ENCODE data around the gene GH1. TPM values are rescaled to one million over a fixed set of nuclear protein-coding genes. Genes with fewer than 3 reads are reported as not detected.

GH1 gene
- total and polyA plus RNA-seq, 9 of the 15 experiments (the other 6 are each of a cell fraction or from before 2014, with no cell fraction given), result not detected

DNA sequence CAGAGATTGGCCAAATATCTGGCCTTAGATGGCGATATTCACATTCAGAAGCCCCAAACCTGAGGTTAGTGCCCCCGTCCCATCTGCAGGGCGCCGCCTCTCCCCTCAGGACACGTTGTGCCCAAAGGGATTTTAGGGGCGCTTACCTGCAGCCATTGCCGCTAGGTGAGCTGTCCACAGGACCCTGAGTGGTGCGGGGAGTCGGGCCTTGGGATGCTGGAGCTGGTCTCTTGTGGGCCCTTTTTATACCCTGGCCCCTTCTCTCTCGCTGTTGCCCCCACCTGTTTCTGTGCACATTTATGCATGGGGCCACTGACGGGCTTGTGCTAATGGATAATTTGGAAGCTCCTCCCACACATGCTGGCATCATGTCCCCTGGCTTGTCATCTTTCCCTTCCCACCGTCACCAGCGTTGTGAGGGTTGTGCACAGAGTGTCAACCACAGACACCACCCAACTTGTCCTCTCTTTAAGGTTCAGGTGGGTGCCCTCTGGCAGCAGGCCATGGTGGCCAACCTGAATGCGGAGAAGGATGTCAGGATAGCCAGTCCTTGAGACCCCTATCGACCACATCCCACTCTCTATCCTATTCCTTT lies 7.5 kb downstream of the GH1 start, which contains the start of gene CSHL1:
CSHL1 (minus strand) TSS at position 218 of the 595 bp plus-strand sequence; CDS start at position 156, 62 bp downstream.
- no peak for FAIRE-seq
- BruUV-seq (replicated peaks), result no TSS peak
- TF ChIP-seq, protein P1, sequence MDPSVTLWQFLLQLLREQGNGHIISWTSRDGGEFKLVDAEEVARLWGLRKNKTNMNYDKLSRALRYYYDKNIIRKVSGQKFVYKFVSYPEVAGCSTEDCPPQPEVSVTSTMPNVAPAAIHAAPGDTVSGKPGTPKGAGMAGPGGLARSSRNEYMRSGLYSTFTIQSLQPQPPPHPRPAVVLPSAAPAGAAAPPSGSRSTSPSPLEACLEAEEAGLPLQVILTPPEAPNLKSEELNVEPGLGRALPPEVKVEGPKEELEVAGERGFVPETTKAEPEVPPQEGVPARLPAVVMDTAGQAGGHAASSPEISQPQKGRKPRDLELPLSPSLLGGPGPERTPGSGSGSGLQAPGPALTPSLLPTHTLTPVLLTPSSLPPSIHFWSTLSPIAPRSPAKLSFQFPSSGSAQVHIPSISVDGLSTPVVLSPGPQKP (CRISPR knock-in tag; IDR thresholded peaks at IDR 0.05), result no peak
- TF ChIP-seq, protein P2, sequence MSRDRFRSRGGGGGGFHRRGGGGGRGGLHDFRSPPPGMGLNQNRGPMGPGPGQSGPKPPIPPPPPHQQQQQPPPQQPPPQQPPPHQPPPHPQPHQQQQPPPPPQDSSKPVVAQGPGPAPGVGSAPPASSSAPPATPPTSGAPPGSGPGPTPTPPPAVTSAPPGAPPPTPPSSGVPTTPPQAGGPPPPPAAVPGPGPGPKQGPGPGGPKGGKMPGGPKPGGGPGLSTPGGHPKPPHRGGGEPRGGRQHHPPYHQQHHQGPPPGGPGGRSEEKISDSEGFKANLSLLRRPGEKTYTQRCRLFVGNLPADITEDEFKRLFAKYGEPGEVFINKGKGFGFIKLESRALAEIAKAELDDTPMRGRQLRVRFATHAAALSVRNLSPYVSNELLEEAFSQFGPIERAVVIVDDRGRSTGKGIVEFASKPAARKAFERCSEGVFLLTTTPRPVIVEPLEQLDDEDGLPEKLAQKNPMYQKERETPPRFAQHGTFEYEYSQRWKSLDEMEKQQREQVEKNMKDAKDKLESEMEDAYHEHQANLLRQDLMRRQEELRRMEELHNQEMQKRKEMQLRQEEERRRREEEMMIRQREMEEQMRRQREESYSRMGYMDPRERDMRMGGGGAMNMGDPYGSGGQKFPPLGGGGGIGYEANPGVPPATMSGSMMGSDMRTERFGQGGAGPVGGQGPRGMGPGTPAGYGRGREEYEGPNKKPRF (IDR thresholded peaks at IDR 0.05; ENCODE audit: low read depth, low read length), result no peak
- TF ChIP-seq KDM2B (CRISPR knock-in tag; IDR thresholded peaks at IDR 0.05) (no peak), POLR2AphosphoS5 (IDR thresholded peaks at IDR 0.05; ENCODE audit: control insufficient read depth, insufficient read depth, low read depth, low read length) (no peak), SMAD4 (CRISPR knock-in tag; conservative IDR thresholded peaks at IDR 0.05) (no peak), ZNF197 (CRISPR knock-in tag; IDR thresholded peaks at IDR 0.05; ENCODE audit: low read depth) (no peak)
- H3K9ac ChIP-seq (ENCODE audit: insufficient read depth in 1 of 2, low read depth in 2 of 2, low read length in 2 of 2), result no peak within 1 kb of the TSS
- ATAC-seq, result no peak
- intact Hi-C loops (cut with micrococcal nuclease), result loop anchor here (10.0 kb wide), 1 partner anchor 374 kb away; no protein-coding TSS in a partner anchor
- ChIA-PET CTCF (ENCODE audit: low intra/inter-chr PET ratio) (interaction anchor here (1.2 kb wide), 1 partner anchor 115 kb away, joined by 3 read pairs; no protein-coding TSS in a partner anchor), POLR2A (interaction anchor here (0.6 to 1.0 kb wide), 2 partner anchors 9 to 234 kb away, joined by 3 to 4 read pairs; no protein-coding TSS in a partner anchor)
- H3K36me3 ChIP-seq (ENCODE audit: control insufficient read depth, insufficient read depth, low read length), result no peaks in the 10 kb centered on the region
- in situ Hi-C loops (cut with MboI), result loop anchor here (5.0 to 10.0 kb wide), 3 partner anchors 114 to 374 kb away; partner anchors contain the start of genes ERN1 and ICAM2
- 16% methylated on average over 15 of the region's 15 CpGs for WGBS (ENCODE audit: insufficient coverage, low coverage, missing lambda C conversion rate)
- H3K79me2 ChIP-seq (ENCODE audit: control insufficient read depth, insufficient read depth, low read length), result no peaks in the 10 kb centered on the region
- H3K27ac ChIP-seq (ENCODE audit: extremely low read depth, low read depth, low read length), result no peak within 1 kb of the TSS
- no peaks in the 10 kb centered on the region for H3K9me1 ChIP-seq (ENCODE audit: control insufficient read depth, insufficient read depth, low read length)
- no peak within 1 kb of the TSS for H3K4me2 ChIP-seq (ENCODE audit: insufficient read depth, low read length)
- H3K9me3 ChIP-seq (replicated peaks; ENCODE audit: control insufficient read depth, insufficient read depth, low read depth, low read length), result no peaks in the 10 kb centered on the region
- DNase-seq (ENCODE audit: extremely low read depth in 1 of 4, low spot score in 3 of 4), result no peak
- no peak within 1 kb of the TSS for H2AFZ ChIP-seq (ENCODE audit: low read depth, low read length)
- H3K27me3 ChIP-seq (ENCODE audit: control insufficient read depth in 2 of 2, insufficient read depth in 2 of 2, low read length in 2 of 2), result peaks cover 9 to 30% of the 10 kb centered on the region in 2 experiments; a peak in 4 of 5 replicates
- 0 out of 2 replicates have a peak, but pooled peaks cover 3% of the 10 kb centered on the region for H4K20me1 ChIP-seq (replicated peaks; ENCODE audit: control insufficient read depth, insufficient read depth, low read length)
- H3K4me1 ChIP-seq (replicated peaks in 1 of 2; ENCODE audit: control insufficient read depth in 2 of 2, insufficient read depth in 2 of 2, low read length in 2 of 2), result no peaks in the 10 kb centered on the region
- no peak within 1 kb of the TSS for H3K4me3 ChIP-seq

Data from K562 (cell line).